ENCODE measurements around the gene CYB5R3. TPM values are rescaled to one million over a fixed set of nuclear protein-coding genes. Genes with fewer than 3 reads are reported as not detected.

The CYB5R3 gene
- total RNA-seq, 4 donors from 2014 or later, result 107 to 159 (median 138) TPM

DNA sequence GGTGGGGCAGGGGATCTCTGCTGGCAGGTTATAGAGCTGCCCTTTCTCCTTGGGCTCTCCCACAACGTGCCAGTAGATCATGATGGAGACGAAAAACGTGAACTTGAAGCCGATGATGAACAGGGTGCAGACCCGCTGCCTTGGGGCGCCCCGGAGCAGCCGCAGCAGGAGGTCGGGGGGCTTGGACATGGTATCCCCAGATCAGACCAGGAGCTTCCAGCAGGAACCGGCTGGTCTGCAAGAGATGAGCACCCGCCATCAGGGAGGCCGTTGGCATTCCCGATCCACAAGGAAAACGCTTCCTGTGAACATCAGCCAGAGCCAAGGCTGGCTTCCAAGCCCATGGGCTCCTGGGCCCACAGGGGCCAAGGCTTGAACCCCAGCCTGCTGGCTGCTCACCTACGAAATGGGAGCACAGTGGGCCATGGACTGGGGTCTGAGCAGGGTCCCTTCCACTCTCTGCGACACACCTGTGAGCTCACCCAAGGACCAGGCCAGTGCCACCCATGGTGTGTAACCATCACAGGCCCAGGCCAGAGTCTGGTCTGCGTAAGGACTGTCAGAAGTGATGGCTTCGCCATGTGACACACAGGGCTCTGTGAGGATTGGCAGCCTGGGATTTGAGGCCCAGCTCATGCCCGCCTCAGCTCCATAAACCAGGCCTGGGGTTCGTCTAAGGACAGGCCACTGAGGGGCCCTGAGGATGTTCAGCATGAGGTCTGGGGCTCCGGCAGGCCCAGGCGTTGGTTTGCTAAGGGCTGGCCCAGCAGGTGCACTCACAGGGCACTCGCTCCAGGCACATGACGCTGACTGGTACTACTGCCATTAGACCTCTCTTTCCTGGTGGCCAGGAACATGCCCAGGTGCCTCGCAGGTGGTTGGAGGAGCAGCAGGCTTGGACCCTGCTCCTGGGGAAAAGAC, 44.8 kb upstream of the CYB5R3 start:
- peaks cover 51% of the 10 kb centered on the region for H3K4me1 ChIP-seq
- 96% methylated on average over 17 of the region's 25 CpGs for WGBS
- H3K4me3 ChIP-seq, result no peak overlapping the region
- H3K27me3 ChIP-seq, result no peaks in the 10 kb centered on the region
- no peak for TF ChIP-seq EP300 (IDR thresholded peaks at IDR 0.05)
- no peak for TF ChIP-seq POLR2A (IDR thresholded peaks at IDR 0.05)
- TF ChIP-seq CTCF (IDR thresholded peaks at IDR 0.05), result no peak
- no peak for TF ChIP-seq POLR2AphosphoS5 (IDR thresholded peaks at IDR 0.05)
- no peaks in the 10 kb centered on the region for H3K9me3 ChIP-seq
- no peak overlapping the region for H3K27ac ChIP-seq
- no peak for DNase-seq (ENCODE audit: low spot score in 2 of 2)
- peaks cover 14% of the 10 kb centered on the region for H3K36me3 ChIP-seq

DNA sequence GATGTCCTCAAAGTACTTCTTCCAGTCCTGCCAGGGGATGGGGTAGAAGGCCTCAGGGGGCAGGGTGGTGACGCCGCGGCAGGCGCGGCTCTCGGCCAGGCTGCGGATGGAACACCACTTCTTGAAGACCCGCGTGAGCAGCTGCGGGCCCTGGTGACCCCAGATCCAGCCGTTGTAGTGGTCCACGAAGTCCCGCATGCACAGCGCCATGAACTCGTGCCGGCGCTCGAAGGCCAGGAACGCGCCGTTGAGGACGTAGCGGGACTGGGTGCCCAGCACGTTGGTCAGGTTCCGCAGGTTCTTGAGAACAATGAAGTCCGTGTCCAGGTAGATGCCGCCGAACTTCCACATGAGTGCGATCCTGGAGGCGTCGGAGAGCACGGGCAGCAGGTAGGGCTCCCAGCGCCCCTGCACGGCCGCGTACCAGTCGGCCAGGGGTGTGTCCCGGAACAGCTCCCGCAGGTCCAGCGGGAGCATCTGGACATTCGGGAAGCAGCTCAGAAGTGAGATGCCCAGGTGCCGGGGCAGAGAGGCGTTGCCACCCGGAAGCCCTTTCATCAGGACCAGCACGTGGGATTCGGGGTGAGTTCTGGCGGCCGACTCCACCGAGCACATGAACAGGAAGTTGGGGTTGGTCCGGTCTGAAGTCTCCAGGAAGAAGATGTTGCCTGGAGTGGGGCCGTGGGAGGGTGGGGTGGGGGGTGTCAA, 44.0 kb upstream of the CYB5R3 start:
- TF ChIP-seq CTCF (IDR thresholded peaks at IDR 0.05) (no peak), POLR2AphosphoS5 (IDR thresholded peaks at IDR 0.05) (no peak), EP300 (IDR thresholded peaks at IDR 0.05) (no peak), POLR2A (IDR thresholded peaks at IDR 0.05) (no peak)
- H3K27me3 ChIP-seq, result no peaks in the 10 kb centered on the region
- 92% methylated on average over 15 of the region's 51 CpGs for WGBS
- H3K27ac ChIP-seq, result no peak overlapping the region
- H3K4me3 ChIP-seq, result no peak overlapping the region
- no peak for DNase-seq (ENCODE audit: low spot score in 2 of 2)
- H3K4me1 ChIP-seq, result peaks cover 51% of the 10 kb centered on the region
- H3K36me3 ChIP-seq, result peaks cover 14% of the 10 kb centered on the region
- H3K9me3 ChIP-seq, result no peaks in the 10 kb centered on the region

DNA sequence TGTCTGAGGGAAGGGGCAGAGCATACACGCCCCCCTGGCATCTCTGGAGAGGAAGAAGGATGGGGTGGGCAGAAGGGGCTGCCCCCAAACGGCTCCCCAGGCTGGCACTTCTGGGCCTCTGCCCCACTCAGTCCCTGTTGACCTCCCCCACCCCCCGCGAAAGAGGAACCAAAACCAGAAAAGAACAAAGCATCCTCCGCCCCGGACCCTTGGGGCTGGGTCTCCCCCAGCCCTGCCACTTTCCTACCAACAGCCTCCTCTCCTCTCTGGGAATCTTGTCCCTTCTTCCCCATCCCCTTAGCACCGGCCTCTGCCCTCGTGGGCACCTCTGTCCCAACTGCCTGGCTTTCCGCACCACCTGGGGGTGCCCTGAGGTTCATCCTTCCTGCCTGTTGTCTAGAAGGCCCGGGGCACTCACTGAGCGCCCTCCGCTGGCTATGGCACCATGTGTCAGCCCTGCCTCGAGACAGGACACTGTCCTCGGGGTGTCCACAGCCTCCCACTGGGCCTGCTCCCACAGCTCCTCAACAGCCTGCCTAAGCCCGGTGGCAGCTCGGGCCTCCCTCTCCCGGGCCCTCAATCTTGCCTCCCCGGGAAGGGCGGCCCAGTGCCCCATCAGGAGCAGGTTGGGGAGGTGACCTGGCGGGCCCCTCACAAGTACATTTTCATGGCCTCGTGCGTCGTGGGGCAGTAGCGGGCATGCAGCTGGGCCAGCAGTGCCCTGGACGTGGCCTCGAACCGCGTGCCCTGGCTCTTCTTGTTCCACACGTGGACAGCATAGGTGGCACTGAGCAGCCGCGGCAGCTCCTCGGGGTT, 43.3 kb upstream of the CYB5R3 start:
- TF ChIP-seq POLR2AphosphoS5 (IDR thresholded peaks at IDR 0.05) (no peak), EP300 (IDR thresholded peaks at IDR 0.05) (no peak), CTCF (IDR thresholded peaks at IDR 0.05) (no peak), POLR2A (IDR thresholded peaks at IDR 0.05) (no peak)
- H3K27ac ChIP-seq, result peak overlapping the region; percentile 75
- H3K4me3 ChIP-seq, result no peak overlapping the region
- H3K27me3 ChIP-seq, result no peaks in the 10 kb centered on the region
- WGBS, result 77% methylated on average over 11 of the region's 32 CpGs
- H3K9me3 ChIP-seq, result no peaks in the 10 kb centered on the region
- peaks cover 51% of the 10 kb centered on the region for H3K4me1 ChIP-seq
- peaks cover 14% of the 10 kb centered on the region for H3K36me3 ChIP-seq
- no peak for DNase-seq (ENCODE audit: low spot score in 2 of 2)

- 77% methylated on average over 5 of the region's 10 CpGs for WGBS
- no peak overlapping the region for H3K4me3 ChIP-seq
- H3K36me3 ChIP-seq, result peaks cover 14% of the 10 kb centered on the region
- no peaks in the 10 kb centered on the region for H3K9me3 ChIP-seq
- H3K27me3 ChIP-seq, result no peaks in the 10 kb centered on the region
- no peak for DNase-seq (ENCODE audit: low spot score in 2 of 2)
- peaks cover 55% of the 10 kb centered on the region for H3K4me1 ChIP-seq
- H3K27ac ChIP-seq, result peak overlapping the region; percentile 75
- TF ChIP-seq POLR2AphosphoS5 (IDR thresholded peaks at IDR 0.05) (peak in 1 of 3 donors; percentile 62), EP300 (IDR thresholded peaks at IDR 0.05) (no peak)
Observed at GRCh38 chr22:42691440-42691839, 42.2 kb upstream of the CYB5R3 start.

Measured in suprapubic skin (tissue), 4 donors.